Neutrophil (primary cell): ENCODE data around the gene ANGPT4.
A peak's percentile ranks its signal among the peaks of the same experiment; 100 is the strongest.

ENCODE experiments used
- H3K27ac ChIP-seq: fragments of 200-600 bp; sonication (generic); 2 replicates; pipeline ENCODE4 v1.5.1; 2016; ENCODE audit warnings: mild to moderate bottlenecking, moderate library complexity
- H3K27me3 ChIP-seq: fragments of 200-600 bp; sonication (generic); 2 replicates; pipeline ENCODE4 v1.6.0; 2016; ENCODE audit warnings: mild to moderate bottlenecking
- H3K36me3 ChIP-seq: fragments of 200-600 bp; sonication (generic); 2 replicates; pipeline ENCODE4 v1.5.1; 2017
- H3K4me1 ChIP-seq, 2 experiments: fragments of 200-600 bp in 1 of 2; sonication (generic) in 1 of 2; 1 replicate in 1 of 2; 2 replicates in 1 of 2; pipeline versions ENCODE4 v1.5.1 to v1.6.1; 2013 to 2016; ENCODE audit warnings: low read depth in 1 of 2, low read length in 1 of 2, mild to moderate bottlenecking in 1 of 2, moderate library complexity in 1 of 2; ENCODE audit not compliant: control insufficient read depth in 1 of 2, insufficient read depth in 1 of 2
- H3K4me3 ChIP-seq, 2 experiments: fragments of 200-600 bp in 1 of 2; sonication (generic) in 1 of 2; 1 replicate in 1 of 2; 2 replicates in 1 of 2; pipeline ENCODE4 v1.5.1; 2013 to 2016; ENCODE audit warnings: low read depth in 1 of 2, low read length in 1 of 2, mild to moderate bottlenecking in 1 of 2, moderate library complexity in 1 of 2
- H3K9me3 ChIP-seq: fragments of 200-600 bp; sonication (generic); 2 replicates; pipeline ENCODE4 v1.5.1; 2016
- TF ChIP-seq, protein P1 (sequence below): fragments of 200-600 bp; sonication (generic); IDR thresholded peaks from 2 replicates; pipeline ENCODE4 v1.5.1; 2016; ENCODE audit warnings: antibody characterized with exemption

Gene ANGPT4

DNA sequence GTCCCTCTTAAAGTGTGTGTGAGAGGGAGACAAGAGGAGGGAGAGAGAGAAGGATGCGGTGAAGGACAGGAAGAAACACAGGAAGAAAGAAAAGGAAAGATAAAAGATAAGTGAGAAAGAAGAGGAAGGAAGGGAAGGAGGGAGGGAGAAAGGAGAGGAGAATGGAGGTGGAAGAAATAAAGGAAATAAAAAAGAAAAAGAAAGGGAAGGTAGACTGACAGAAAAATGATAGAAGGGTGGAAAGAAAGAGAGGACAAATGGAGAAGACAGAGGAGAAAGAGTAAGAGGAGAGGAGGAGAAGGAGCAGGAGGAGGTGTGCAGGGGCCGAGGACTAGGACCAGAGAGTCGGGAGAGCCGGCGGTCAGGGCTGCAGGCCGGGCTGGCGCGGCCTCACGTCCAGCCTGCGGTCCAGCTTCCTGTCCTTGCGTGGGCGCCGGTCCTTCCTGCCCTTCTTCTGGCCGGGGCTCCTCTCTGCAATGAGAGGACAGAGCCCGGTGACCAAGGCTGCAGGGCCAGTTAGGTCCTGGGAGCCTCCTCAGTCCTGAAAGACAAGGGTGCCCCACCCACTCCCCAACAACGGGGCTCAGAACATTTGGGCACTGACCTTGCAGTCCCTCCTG lies 44.0 kb upstream of the ANGPT4 start:
- TF ChIP-seq, protein P1, sequence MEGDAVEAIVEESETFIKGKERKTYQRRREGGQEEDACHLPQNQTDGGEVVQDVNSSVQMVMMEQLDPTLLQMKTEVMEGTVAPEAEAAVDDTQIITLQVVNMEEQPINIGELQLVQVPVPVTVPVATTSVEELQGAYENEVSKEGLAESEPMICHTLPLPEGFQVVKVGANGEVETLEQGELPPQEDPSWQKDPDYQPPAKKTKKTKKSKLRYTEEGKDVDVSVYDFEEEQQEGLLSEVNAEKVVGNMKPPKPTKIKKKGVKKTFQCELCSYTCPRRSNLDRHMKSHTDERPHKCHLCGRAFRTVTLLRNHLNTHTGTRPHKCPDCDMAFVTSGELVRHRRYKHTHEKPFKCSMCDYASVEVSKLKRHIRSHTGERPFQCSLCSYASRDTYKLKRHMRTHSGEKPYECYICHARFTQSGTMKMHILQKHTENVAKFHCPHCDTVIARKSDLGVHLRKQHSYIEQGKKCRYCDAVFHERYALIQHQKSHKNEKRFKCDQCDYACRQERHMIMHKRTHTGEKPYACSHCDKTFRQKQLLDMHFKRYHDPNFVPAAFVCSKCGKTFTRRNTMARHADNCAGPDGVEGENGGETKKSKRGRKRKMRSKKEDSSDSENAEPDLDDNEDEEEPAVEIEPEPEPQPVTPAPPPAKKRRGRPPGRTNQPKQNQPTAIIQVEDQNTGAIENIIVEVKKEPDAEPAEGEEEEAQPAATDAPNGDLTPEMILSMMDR: no peak
- no peak overlapping the region for H3K4me3 ChIP-seq
- no peaks in the 10 kb centered on the region for H3K36me3 ChIP-seq
- no peaks in the 10 kb centered on the region for H3K9me3 ChIP-seq
- H3K27me3 ChIP-seq: peaks cover 28% of the 10 kb centered on the region
- H3K4me1 ChIP-seq: no peaks in the 10 kb centered on the region
- H3K27ac ChIP-seq: no peak overlapping the region

GRCh38 chr20:958936-959815 lies 43.0 kb upstream of the ANGPT4 start:
- H3K27me3 ChIP-seq: peaks cover 33% of the 10 kb centered on the region
- no peak overlapping the region for H3K27ac ChIP-seq
- H3K36me3 ChIP-seq: no peaks in the 10 kb centered on the region
- no peaks in the 10 kb centered on the region for H3K4me1 ChIP-seq
- TF ChIP-seq, protein P1: no peak
- H3K9me3 ChIP-seq: no peaks in the 10 kb centered on the region
- no peak overlapping the region for H3K4me3 ChIP-seq

DNA sequence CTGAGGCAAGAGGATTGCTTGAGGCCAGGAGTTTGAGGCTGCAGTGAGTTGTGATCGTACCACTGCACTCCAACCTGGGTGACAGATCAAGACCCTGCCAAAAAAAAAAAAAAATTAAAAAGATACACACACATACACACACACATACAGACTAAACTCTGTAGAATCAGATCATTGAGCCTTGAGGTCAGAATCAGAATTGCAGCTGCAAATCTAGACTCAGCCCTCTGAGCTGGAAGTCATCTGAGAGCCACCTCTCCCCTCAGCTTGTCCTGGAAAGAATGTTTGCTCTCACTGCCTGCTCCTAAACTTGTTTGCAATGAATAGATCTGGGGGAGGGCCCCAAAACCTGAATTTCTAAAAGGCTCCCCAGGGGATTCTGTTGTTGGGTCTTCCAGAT lies 41.4 kb upstream of the ANGPT4 start:
- H3K27me3 ChIP-seq: peaks cover 47% of the 10 kb centered on the region
- TF ChIP-seq, protein P1: no peak
- no peaks in the 10 kb centered on the region for H3K36me3 ChIP-seq
- no peak overlapping the region for H3K27ac ChIP-seq
- no peaks in the 10 kb centered on the region for H3K9me3 ChIP-seq
- H3K4me3 ChIP-seq: no peak overlapping the region
- H3K4me1 ChIP-seq: no peaks in the 10 kb centered on the region

DNA sequence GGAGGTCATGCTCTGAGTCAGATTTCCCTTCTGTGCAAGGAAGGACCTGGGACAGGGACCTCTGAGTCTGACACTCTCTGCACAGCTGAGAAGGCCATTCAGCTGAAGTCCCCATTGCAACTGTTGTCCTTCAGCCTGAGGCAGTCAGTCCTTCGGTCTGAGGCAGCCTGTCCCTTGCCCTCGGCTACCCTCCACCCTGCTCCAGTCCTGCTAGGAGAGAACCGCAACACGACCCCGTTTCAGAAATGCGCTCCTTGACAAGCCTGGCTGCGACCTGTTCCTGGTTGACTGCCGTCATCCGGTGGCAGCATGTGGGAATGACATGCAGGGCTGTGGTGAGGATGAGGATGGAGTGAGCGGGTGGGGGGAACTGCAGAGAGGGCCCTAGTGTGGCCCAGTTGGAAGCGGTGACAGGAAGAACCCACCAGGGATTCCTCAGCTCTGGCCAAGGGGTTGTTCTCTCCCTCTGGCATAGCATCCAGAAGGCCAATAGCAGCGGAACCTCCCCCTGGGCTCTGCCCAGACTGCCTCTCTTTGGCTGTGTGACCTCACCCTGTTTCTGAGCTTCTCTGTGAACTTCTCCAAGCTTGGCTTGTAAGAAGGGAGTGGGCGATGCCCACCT lies 40.3 kb upstream of the ANGPT4 start:
- Histone ChIP-seq H3K27me3 (peaks cover 47% of the 10 kb centered on the region), H3K4me1 (no peaks in the 10 kb centered on the region), H3K4me3 (no peak overlapping the region), H3K9me3 (no peaks in the 10 kb centered on the region), H3K27ac (no peak overlapping the region), H3K36me3 (no peaks in the 10 kb centered on the region)
- TF ChIP-seq, protein P1: peak; percentile 96

DNA sequence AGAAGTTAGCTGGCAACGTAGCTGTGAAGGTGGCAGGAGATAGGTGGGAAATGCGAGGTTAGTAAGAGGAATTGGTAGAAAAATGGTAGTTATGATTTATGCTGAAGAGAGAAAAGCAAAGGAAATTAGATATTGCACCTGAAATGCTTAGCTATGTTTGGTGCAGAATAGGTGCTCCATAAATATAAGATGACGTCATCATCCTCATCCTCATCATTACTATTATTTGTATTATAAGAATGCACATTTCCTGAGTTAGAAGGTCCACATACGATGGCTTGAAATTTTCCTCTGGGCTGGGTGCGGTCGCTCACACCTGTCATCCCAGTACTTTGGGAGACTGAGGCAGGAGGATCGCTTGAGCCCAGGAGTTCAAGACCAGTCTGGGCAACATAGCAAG lies 39.5 kb upstream of the ANGPT4 start:
- H3K4me3 ChIP-seq: no peak overlapping the region
- no peak overlapping the region for H3K27ac ChIP-seq
- TF ChIP-seq, protein P1: no peak
- peaks cover 47% of the 10 kb centered on the region for H3K27me3 ChIP-seq
- no peaks in the 10 kb centered on the region for H3K9me3 ChIP-seq
- no peaks in the 10 kb centered on the region for H3K4me1 ChIP-seq
- no peaks in the 10 kb centered on the region for H3K36me3 ChIP-seq
